HG03039 (cell line): ENCODE measurements around the gene JHY.

Experiments used
- ATAC-seq: cut with Tn5 transposase; IDR thresholded peaks from one replicate; pipeline ENCODE4 v1.9.1; 2021; ENCODE audit warnings: mild to moderate bottlenecking, moderate library complexity; ENCODE audit not compliant: unreplicated experiment

JHY gene

GRCh38 chr11:122869622-122870021, 12.9 kb upstream of the JHY start:
- ATAC-seq = no peak

- ATAC-seq = no peak
These were observed 11.3 kb upstream of the JHY start for GRCh38 chr11:122871302-122871701.

GRCh38 chr11:122872046-122872445, 10.5 kb upstream of the JHY start:
- ATAC-seq = no peak

- ATAC-seq = no peak
These were observed 7.6 kb upstream of the JHY start for GRCh38 chr11:122874991-122875390.

GRCh38 chr11:122877732-122878131, 4.8 kb upstream of the JHY start:
- ATAC-seq = no peak

GRCh38 chr11:122879785-122880184, 2.8 kb upstream of the JHY start:
- ATAC-seq = no peak

GRCh38 chr11:122882857-122883645, 492 bp downstream of the JHY start:
- no peak for ATAC-seq

GRCh38 chr11:122883646-122883979, 1.1 kb downstream of the JHY start:
- ATAC-seq = no peak

GRCh38 chr11:122888162-122888561, 5.6 kb downstream of the JHY start:
- no peak for ATAC-seq

GRCh38 chr11:122893131-122893530, 10.6 kb downstream of the JHY start:
- ATAC-seq = no peak

GRCh38 chr11:122895563-122895962, 13.0 kb downstream of the JHY start:
- no peak for ATAC-seq

GRCh38 chr11:122897606-122898210, 15.1 kb downstream of the JHY start:
- ATAC-seq = no peak

- no peak for ATAC-seq
These were observed 16.2 kb downstream of the JHY start for GRCh38 chr11:122898799-122899198.

GRCh38 chr11:122900587-122901202, 18.1 kb downstream of the JHY start:
- no peak for ATAC-seq

GRCh38 chr11:122902951-122903350, 20.4 kb downstream of the JHY start:
- ATAC-seq = no peak

- no peak for ATAC-seq
These were observed 28.2 kb downstream of the JHY start for GRCh38 chr11:122910775-122911174.

- ATAC-seq = no peak
These were observed 34.8 kb downstream of the JHY start for GRCh38 chr11:122917311-122917710.

GRCh38 chr11:122918734-122919133, 36.2 kb downstream of the JHY start:
- ATAC-seq = no peak

GRCh38 chr11:122920579-122920978, 38.0 kb downstream of the JHY start:
- no peak for ATAC-seq

- no peak for ATAC-seq
These were observed 40.3 kb downstream of the JHY start for GRCh38 chr11:122922893-122923292.

GRCh38 chr11:122923302-122923701, 40.7 kb downstream of the JHY start:
- no peak for ATAC-seq

GRCh38 chr11:122931510-122931909, 49.0 kb downstream of the JHY start:
- no peak for ATAC-seq
